GM18909 (cell line): ENCODE measurements around the gene SELENOO.

ENCODE experiments used
- ATAC-seq: cut with Tn5 transposase; IDR thresholded peaks from one replicate; pipeline ENCODE4 v1.9.1; 2021; ENCODE audit warnings: mild to moderate bottlenecking; ENCODE audit not compliant: unreplicated experiment, poor library complexity

Gene SELENOO

DNA sequence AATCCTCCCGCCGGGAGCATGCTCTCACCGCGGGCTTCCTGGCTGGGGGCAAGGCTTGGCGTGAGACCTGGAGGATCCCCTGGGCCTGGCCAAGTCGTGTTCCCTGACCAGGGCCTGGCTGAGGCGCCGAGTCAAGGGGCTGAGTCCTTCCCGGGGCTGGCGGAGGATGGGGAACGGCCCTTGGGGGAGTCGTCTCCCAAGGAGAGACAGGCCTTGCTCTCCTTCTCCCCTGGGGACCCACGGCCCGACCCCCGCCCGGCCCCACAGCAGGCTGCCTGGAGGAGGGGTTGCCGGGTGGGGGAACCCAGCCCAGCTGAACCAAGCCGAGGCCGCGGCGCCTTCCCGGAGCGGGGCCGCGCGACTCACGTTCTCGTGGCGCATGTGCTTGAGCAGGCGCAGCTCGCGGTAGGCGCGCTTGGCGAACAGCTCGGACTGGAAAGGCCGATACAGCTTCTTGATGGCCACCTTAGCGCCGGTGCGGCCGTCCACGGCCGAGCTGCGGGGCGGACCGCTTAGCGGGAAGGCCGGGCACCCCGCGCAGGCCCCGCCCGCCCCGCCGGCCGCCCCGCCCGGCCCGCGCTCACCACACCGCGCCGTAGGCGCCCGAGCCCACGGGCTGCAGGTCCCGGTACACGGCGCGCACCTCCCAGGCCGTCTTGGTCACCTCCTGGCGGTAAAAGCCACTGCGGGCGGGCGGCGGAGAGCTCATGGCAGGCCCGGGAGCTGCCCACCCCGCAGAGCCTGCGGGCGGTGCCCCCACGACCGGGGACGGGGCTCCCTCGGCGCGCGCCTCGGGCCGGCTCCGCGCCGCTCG lies 60.2 kb downstream of the SELENOO start:
- ATAC-seq: no peak

DNA sequence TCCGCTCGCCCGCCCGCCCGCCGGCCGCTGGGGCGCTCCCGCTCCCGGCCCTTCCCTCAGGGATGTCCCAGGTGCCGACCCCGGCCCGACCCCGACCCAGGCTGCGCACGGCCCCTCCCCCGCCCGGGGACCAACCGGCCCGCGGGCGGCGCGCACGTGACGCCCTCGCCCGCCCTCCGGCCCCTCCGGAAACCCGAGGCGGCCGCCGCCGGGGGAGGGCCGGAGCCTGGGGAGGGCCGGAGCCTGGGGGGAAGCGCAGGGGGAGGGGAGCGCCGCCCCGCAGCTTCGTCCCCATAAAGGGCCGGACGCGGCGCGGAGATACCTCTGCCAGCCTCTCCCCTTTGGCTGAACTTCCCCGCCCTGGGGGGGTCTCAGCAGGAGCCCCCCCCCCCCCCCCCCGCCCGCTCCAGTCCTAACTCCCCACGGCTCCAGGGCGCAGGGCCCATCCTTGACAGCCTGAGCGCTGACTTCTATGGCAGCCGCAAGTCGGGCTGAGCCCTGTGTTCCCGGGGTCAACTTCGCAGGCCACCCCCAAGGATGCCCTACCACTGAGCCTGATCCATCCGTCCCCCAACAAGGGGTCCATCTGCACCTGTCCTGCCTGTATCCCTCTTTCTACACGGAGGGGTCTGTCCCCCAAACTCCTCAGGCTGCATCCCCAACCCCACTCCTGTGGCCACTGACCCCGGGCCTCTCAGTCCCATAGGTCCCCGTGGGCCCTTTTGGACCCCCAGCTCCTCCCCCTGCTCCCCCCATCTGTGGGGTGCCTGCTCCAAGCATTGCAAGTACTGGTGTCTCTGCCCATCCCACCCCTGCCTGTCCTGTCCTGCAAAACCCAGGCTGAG lies 61.0 kb downstream of the SELENOO start, which contains the start of gene MAPK12:
Gene MAPK12, minus strand, starts transcription at position 69 of the 845 bp plus-strand sequence. CDS start 174 bp downstream, outside the sequence.
- ATAC-seq: no peak

DNA sequence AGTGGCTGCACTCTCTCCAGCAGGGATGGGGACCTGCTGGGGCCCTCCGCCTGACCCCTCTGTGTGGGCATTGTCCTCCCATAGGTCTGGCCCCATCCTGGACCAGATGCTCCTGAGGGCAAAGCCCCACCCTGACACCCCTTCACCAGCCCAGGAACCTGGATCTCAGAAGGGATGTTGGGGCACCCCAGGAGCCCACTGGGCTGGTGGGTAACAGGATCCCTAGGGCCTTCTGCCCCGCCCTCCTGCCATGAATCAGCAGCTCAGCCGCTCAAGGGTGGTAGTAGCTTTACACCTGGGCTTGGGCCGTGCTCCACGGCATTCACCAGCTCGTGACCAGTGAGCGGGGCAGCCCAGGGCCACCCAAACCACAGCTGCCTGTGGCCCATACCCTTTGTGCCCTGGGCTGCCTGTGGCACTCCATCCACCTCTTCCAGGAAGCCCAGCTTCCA lies 61.7 kb downstream of the SELENOO start:
- no peak for ATAC-seq

DNA sequence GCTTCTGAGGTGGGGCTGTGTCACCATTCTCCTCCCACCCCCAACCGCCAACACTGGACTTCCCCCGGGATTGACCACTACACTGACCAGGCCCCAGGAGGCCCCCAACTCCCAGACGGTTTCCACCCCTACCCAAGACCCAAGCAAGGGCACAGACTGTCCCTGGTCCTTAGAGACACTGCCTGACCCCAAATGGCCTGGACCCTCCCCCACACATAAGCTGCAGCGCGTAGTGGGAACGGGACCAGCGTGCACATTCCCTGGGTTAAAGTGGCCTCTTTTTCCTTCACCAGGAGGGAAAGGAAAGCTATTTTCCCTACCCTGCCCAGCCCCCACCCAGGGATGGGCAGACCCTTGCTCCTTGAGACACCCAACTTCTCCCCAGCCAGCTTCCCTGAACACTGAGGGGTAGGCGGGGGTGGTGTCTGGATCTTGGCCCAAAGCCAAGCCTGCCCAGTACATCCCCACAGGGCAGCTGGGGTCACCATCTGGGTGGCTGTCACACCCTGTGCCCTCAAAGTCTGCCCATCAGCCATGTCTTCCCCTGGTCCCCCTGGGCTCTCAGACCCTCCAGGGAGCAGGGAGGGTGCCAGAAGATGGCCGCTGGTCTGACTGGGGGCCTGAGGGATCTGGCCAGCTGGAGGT lies 62.3 kb downstream of the SELENOO start:
- no peak for ATAC-seq

DNA sequence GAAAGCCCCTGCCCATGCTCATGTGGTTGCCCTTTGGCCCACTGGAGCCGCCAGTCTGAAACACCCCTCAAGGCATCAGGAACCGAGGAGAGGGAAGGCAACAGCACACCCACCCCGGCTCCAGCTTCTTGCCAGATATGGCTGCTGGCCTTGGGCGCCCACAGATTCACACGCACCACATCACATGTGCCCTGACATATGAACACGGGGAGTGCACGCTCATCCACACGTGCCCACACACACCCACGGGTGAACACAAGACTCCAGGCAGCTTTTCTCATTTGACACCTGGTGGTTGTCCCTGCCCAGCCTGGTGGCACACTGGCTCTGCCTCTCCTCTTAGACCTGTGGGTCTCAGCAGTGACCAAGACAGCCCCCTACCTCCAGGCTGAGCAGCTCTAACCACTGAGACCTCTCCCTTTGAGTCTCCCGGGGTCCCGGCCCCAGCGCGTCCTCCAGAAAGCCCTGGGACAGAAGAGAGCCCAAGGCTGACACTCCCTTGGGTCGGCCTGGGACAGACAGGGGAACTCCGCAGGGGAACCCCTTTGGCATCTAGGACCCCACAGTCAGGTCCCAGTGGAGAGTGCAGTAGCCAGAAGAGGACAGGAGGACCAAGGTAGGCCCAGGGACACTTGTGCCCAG lies 63.4 kb downstream of the SELENOO start:
- ATAC-seq: no peak

DNA sequence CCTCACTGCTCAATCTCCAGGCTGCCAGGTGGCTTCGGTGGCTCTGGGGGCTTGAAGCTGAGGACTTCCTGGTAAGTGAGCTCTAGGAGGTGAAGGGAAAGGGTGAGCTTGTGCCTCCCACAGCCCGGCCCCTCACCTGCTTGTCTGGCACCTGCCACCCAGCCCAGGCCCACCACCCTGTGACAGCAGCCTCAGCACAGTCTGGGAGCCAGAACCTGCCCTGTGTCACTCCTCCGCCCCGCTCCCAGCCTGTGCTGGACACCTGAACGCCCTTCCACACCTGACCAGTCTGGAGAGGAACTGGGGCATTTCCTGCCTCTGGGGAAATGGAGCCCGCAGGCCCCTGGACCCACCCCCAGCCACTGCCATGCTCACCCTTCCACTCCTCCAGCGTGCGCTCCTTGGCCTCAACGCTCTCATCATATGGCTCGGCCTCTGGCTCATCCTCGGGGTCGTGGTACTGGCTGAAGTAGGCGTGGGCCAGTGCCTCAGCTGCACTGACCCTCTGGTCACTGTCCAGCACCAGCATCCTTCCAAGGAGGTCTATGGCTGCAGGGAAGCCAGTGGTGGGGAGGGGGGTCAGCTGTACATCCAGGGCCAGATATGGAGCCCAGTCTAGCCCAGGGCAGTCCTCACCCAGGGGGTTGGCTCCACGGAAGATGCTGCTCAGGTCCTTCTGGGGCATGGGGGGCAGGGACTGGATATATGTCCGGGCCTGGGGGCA lies 64.3 kb downstream of the SELENOO start:
- no peak for ATAC-seq

DNA sequence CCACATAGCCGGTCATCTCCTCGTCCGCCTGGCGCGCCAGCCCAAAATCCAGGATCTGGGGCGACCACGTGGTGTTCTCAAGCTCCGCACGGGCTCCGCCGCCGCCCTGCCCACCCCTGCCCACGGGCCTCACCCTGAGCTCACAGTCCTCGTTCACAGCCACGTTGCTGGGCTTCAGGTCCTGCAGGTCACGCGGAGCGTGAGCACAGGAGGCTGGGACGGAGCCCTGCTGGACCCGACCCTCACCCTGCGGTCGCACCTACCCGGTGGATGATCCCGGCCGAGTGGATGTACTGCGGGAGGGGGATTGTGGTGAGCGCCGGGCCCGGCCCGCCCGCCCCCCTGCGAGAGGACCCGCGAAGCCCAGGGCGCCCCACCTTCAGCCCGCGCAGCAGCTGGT lies 66.2 kb downstream of the SELENOO start:
- no peak for ATAC-seq
